ENCODE data around the gene NTSR1. TPM values are rescaled to one million over a fixed set of nuclear protein-coding genes. Genes with fewer than 3 reads are reported as not detected.

NTSR1 gene
- total and polyA plus RNA-seq, 2 of the 13 experiments (the other 11 are each of a cell fraction or from before 2014, with no cell fraction given), result 0.09 to 0.12 TPM

- TF ChIP-seq ZNF280B (CRISPR knock-in tag; IDR thresholded peaks at IDR 0.05; ENCODE audit: borderline replicate concordance), result peak; percentile 13; the same call in 1 of the 2 replicates
- no peak for TF ChIP-seq RNF2 (conservative IDR thresholded peaks at IDR 0.05; ENCODE audit: low read depth)
- TF ChIP-seq ZNF616 (CRISPR knock-in tag; IDR thresholded peaks at IDR 0.05; ENCODE audit: low read depth), result no peak
- 0 out of 2 replicates have a peak, but pooled peaks have one; percentile 67 for TF ChIP-seq ZNF713 (CRISPR knock-in tag; IDR thresholded peaks at IDR 0.05)
- no peak for TF ChIP-seq PLRG1 (conservative IDR thresholded peaks at IDR 0.05)
- no peak for TF ChIP-seq BRF2 (CRISPR knock-in tag; IDR thresholded peaks at IDR 0.05)
- no peak for TF ChIP-seq GPN1 (CRISPR knock-in tag; IDR thresholded peaks at IDR 0.05; ENCODE audit: borderline replicate concordance)
- TF ChIP-seq ZNF746 (CRISPR knock-in tag; IDR thresholded peaks at IDR 0.05), result peak; percentile 58; the same call in 1 of the 2 replicates
- peak; percentile 49; the same call in 1 of the 2 replicates for TF ChIP-seq AHR (CRISPR knock-in tag; IDR thresholded peaks at IDR 0.05)
- TF ChIP-seq GTF2F1 (IDR thresholded peaks at IDR 0.05; ENCODE audit: low read length), result no peak
- peak; percentile 68; the same call in 1 of the 2 replicates for TF ChIP-seq ZBED4 (CRISPR knock-in tag; IDR thresholded peaks at IDR 0.05; ENCODE audit: borderline replicate concordance)
- TF ChIP-seq NFE2L2 (IDR thresholded peaks at IDR 0.05; ENCODE audit: low read length), result no peak
- TF ChIP-seq ATF3 (CRISPR knock-in tag; IDR thresholded peaks at IDR 0.05), result peak; percentile 36
- peak; percentile 90; the same call in 1 of the 2 replicates for TF ChIP-seq KLF6 (CRISPR knock-in tag; IDR thresholded peaks at IDR 0.05)
- TF ChIP-seq DR1 (CRISPR knock-in tag; IDR thresholded peaks at IDR 0.05), result peak; percentile 86
- peak; percentile 91 for TF ChIP-seq RFXAP (CRISPR knock-in tag; IDR thresholded peaks at IDR 0.05; ENCODE audit: borderline replicate concordance)
- peak; percentile 86 for TF ChIP-seq NCOA1 (CRISPR knock-in tag; IDR thresholded peaks at IDR 0.05)
- peak; percentile 56 for TF ChIP-seq XRCC5 (optimal IDR thresholded peaks at IDR 0.05; ENCODE audit: low read length)
- TF ChIP-seq WIZ (CRISPR knock-in tag; IDR thresholded peaks at IDR 0.05), result 0 out of 2 replicates have a peak, but pooled peaks have one; percentile 50
- no peak for TF ChIP-seq E2F5 (CRISPR knock-in tag; conservative IDR thresholded peaks at IDR 0.05)
- TF ChIP-seq CEBPB (IDR thresholded peaks at IDR 0.05; ENCODE audit: borderline replicate concordance, low read depth, low read length), result peak; percentile 90
- peak; percentile 98 for TF ChIP-seq ZBTB7B (CRISPR knock-in tag; IDR thresholded peaks at IDR 0.05)
These were observed 97.2 kb downstream of the NTSR1 start (continued) for GRCh38 chr20:62805711-62806382.
